Activated gamma-delta T cell treated with anti-CD3 and anti-CD28 coated beads, Interleukin-2, amount 50 U/mL, for 16 hours (primary cell): ENCODE data around the gene TMEM53.
"Not testable (repeated sequence)": the region's sequence is repeated elsewhere in the genome, so short reads cannot be mapped to it uniquely, and the experiment has no call there.

Experiments
- DNase-seq: peaks from one replicate; pipeline ENCODE4 v3.0.0-alpha.2; 2020; ENCODE audit warnings: low read depth

Gene TMEM53

DNA sequence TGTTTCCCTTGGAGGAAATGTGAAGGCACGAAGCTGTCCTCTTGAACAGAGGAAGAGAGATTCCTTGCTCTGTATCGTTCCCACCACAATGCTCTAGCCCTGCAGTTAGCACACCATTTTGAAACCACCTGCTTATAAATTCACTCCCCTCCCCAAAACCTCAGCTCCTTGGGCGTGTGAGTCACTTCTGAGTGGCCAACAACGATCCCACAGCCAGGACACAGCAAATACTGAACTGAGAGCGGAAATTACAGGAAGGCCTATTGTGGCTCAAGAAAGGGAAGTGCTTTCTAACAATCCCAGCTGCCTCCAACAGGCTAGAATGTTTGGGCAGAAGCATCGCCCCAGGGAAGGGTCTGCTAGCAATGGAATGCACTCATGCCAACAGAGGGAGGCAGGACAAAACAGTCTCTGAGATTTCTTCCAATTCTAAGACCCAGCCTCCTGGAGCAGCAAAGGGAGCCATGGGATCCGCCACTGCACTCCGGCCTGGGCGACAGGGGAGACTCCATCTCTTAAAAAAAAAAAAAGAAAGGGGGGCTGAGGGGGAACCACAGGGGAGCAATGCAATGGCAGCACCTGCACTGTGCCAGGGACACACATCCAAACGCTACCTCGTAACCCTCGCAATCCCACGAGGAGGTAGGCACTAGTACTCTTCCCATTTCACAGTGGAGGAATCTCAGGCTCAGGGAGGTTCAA is 1.9 kb downstream of the TMEM53 start:
- DNase-seq, result no peak

- DNase-seq, result no peak
Measured at GRCh38 chr1:44670751-44671640, 3.3 kb downstream of the TMEM53 start.

DNA sequence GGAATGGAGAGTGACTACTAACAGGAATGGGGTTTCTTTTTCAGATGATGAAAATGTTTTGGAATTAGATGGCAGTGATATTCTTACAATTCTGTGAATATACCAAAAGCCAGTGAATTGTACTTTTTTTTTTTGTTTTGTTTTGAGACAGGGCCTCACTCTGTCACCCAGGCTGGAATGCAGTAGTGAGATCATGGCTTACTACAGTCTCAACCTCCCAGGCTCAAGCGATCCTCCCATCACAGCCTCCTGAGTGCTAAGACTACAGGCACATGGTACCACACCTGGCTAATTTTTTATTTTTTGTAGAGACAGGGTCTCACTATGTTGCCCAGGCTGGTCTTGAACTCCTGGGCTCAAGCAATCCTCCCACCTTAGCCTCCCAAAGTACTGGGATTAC is 7.6 kb downstream of the TMEM53 start:
- DNase-seq, result not testable (repeated sequence)

DNA sequence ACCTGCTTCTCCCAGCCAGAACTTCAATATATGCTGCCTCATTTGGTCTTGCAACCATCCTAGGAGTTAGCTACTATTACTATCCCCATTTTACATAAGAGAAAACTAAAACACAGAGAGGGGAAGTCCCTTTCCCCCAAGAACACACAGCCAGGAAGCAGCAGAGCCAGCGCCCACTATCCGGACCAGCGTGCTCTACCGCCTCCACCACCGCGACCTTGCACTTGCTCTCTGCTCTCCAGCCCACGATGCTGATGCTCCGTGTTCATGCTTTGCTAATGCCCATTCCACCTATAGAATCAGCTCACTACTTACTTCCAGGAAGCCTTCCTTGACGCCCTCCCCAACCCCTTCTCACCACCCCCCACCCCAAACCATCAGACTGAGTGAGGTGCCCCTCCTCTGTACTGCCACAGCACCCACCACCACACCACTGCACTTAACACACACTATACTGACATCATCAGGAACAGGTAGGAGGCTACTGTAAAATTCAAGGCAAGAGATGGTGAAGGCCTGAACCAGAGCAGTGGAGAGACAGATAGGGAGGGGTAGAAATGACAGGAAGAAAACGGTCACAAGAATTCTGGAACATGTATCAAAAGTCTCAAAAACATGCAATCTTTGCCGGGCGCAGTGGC is 9.4 kb downstream of the TMEM53 start:
- DNase-seq, result no peak

GRCh38 chr1:44663417-44663816 is 10.9 kb downstream of the TMEM53 start:
- DNase-seq, result no peak

DNA sequence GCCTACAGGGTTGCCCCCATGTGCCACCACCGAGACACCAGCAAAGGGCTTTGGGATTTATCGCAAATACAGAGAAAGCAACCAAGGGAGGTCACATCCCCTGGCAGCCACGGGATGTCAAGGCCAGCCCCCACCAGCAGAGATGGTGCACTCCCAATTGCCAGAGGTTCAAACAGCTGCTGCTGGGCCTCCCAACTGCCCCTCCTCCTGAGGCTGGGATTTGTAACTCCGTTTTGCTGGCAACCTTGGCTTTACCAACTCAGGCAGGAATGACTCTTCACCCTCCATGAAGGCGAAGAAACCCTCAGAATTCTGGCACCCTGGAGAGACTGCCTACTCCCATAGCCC is 11.6 kb downstream of the TMEM53 start:
- DNase-seq, result no peak

GRCh38 chr1:44661781-44662682 is 12.2 kb downstream of the TMEM53 start:
- no peak for DNase-seq

DNA sequence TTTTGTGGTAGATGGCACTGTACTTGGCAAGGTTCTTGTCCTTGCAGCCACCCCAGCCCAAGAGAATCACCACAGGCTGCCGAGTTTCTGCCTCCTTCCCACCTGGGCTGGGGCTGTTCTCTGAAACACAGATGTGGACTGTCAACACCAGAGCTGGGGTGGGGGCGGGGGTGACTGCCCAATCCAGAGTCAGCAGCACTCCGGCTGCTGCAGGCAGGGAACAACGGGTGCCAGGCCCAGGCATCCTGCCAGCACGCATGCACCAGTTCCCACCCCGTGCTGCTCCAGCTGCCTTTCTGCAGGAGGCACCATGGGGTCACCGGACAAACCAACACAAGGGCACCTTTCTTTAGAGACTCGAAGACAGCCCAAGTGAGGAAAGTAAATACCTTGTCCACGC is 14.1 kb downstream of the TMEM53 start:
- DNase-seq, result no peak

- DNase-seq, result no peak
Measured at GRCh38 chr1:44659566-44659965, 14.7 kb downstream of the TMEM53 start.

DNA sequence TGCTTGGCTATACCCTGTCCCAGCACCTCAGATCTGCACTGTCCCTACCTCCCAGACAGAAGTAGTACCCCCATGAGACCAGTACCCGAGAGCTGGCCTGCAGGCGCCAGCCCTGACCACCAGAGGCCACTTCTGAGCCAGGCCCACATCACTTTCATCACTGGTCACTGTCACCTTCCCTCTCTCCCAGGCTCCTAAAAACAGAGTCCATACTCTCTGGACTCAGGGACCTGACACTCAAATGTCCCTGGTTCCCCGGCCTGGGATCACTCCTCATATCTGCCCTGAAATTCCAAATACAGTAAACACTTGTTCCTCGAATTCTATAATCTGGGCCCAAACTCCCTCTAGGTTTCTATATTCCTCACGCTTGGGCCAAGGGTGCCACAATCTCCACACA is 18.7 kb downstream of the TMEM53 start:
- no peak for DNase-seq

DNA sequence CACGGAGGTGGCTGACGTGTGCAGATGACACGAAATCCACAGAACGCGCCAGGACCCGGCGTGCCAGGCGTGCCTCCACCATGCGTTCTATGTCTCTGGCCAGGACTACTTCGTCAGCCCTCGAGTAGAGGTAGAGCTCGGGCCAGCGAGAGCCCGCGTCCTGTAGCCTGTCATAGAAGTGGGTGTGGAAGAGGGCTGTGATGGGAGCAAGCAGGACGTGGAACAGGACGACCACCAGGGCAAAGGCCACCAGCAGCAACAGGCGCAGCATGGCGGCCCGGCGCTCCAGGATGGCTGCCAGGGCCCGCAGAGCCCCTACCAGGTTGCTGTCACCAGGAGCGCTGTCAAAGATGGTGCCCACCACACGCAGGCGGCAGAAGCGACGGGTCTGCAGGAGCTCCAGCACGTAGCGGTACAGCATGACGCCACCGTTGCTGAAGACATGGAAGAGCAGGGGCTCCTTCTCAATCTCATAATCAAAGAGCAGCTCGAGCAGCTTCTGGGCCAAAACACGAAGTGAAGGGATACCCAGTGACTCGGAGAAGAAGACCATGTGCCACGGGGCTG is 19.6 kb downstream of the TMEM53 start:
- DNase-seq, result no peak

DNA sequence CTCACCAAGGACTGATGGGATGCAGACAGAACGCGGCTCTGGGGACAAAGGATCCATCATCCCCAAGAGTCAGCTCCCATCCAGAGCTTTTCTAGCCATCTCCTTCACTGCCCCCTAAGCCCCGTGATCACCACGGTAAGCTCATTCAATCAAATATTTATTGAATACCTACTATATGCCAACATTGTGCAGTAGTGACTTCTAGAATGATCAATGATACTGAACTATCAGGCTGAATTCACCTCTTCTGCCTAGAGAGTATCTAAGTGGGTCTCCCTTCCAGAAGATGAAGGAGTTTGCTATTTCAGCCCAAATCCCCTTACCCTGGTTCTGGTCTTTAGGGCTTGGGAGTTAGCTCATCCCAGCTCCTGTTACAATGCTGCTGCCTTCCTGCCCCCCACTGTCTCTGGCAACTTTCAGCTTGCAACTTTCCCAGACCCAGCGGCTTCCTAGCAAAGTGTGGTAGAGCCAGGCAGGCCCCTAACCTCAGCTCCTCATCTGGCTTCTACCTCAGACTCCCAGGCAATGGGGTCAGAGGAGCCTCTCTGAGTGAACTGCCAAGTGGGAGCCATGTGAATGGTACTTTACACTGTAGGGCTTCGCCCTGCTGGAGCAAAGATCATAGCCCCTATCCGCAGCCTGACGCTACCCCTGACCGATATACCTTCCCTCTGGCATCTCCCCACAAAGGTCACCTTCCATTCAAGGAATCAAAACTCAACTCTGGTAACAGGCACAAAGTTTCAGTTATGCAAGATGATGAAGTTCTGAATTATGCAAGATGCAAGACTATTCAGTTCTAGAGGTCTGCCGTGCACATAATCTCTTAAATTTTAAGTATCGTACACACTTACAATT is 20.9 kb downstream of the TMEM53 start:
- DNase-seq, result no peak

- peak; percentile 70 for DNase-seq
Measured at GRCh38 chr1:44652445-44653106, 21.7 kb downstream of the TMEM53 start.

DNA sequence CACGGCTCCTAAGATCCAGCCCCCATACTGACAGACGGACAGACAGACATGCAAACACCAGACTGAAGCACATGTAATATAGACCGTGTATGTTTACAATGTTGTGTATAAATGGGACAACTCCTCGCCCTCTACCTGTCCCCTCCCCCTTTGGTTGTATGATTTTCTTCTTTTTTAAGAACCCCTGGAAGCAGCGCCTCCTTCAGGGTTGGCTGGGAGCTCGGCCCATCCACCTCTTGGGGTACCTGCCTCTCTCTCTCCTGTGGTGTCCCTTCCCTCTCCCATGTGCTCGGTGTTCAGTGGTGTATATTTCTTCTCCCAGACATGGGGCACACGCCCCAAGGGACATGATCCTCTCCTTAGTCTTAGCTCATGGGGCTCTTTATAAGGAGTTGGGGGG is 23.2 kb downstream of the TMEM53 start:
- DNase-seq, result no peak

DNA sequence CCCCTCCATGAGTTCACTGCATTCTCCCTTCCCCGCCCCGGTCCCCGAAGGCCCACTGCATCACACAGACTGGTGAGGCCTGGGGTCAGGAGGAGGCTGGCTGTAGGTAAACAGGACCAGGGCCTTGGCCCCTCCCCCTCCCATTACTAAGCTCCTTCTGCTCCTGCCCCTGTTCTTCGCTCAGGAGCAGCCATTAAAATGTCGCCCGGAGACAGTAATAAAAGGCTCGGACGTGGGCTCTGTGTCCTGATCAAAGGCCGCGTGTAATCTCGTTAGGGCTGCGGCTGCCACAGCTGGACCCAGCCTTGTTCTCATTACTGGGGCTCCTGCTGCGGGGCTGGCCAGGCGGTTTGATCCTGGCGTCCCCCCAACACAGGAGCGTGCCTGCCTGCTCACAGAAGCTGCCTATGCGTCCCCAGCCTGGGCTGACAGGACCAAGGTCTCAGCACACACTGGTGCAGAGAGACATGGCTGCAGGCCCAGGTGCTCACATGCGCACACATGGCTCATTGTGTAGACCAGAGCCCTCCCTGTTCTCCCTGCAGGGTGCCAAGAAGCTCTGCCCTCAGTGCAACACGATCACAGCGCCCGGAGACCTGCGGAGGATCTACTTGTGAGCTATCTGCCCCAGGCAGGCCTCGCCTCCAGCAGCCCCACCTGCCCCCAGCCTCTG is 24.0 kb downstream of the TMEM53 start:
- no peak for DNase-seq

GRCh38 chr1:44649788-44650158 is 24.5 kb downstream of the TMEM53 start:
- DNase-seq, result no peak

DNA sequence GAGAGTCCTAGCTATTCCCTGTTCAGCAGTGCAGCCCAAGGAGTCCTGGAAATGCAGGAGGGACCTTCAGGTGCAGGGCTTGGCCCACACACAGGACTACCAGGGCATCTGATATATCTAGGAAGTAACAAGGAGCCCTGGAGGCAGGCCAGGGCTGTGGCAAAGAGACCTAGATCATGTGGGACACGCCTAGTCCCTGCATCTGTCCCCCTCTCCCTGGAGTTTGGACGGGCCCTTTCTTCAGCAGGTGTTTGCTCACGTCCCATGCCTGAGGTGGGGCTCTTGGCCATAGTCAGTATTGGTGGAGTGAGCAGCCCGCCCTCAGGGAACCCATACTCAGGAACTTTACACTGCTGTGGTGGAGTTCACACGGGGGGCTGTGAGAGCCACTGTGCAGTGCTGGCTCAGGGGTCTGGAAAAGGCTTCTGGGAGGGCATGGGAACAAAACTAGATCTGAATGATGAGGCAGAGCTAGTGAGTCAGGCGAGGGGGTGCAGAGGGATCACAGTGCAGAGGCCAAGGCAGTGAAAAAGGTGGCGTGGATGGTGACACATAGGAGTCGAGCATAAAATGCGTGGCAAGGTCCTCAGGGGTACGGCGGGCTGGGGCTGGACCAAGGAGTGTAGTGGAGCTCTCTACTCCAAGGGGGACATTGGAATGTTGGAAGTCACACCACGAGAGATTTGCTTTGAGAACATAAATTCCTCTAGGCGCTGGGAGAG is 25.6 kb downstream of the TMEM53 start:
- no peak for DNase-seq

DNA sequence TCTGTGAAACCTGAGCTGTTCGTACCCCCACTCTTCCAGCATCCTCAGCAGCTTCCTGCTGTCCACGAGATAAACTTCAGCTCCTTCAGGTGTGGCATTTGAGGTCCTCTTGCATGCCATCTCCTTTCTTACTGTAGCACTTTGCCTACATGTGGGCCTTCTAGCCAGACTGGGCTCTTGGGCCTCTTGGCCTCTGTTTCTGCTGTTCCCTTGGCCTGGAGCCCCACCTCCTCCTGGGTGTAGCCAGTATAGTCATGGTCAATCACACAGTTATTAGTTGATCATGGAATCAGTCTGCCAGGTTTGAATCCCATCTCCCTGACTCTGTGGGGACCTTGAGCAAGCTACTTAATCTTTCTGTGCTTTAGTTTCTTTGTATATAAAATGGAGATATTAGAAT is 26.4 kb downstream of the TMEM53 start:
- DNase-seq, result no peak
